ENCODE data around the gene SLC27A3. TPM values are rescaled to one million over a fixed set of nuclear protein-coding genes. Genes with fewer than 3 reads are reported as not detected.

The SLC27A3 gene
- total RNA-seq, 1 experiment from 2014 or later = 14.4 TPM

- H3K9me3 ChIP-seq (ENCODE audit: insufficient read depth, low read depth) = no peaks in the 10 kb centered on the region
- peaks cover 23% of the 10 kb centered on the region; the same call in 1 of the 2 replicates for H3F3A ChIP-seq (ENCODE audit: insufficient read depth, low read depth)
- intact Hi-C loops (cut with micrococcal nuclease; ENCODE audit: unreplicated experiment) = loop anchor here (5.0 kb wide), 1 partner anchor 51 kb away; the partner anchor contains the start of gene NPR1
- peak overlapping the region; percentile 84 for H3K27ac ChIP-seq
- no peaks in the 10 kb centered on the region for H3K27me3 ChIP-seq (ENCODE audit: insufficient read depth, low read depth)
- TF ChIP-seq EZH2 (IDR thresholded peaks at IDR 0.05; ENCODE audit: low read depth) = no peak
- TF ChIP-seq CTCF (conservative IDR thresholded peaks at IDR 0.05) = 0 out of 2 replicates have a peak, but pooled peaks have one; percentile 1
- H3K4me1 ChIP-seq (replicated peaks; ENCODE audit: insufficient read depth) = peaks cover 21% of the 10 kb centered on the region
- H4K20me1 ChIP-seq (ENCODE audit: insufficient read depth) = no peaks in the 10 kb centered on the region
- BruUV-seq (replicated peaks) = TSS peak; percentile 81
- peaks cover 40% of the 10 kb centered on the region for H3K79me2 ChIP-seq (ENCODE audit: low read depth)
- peak overlapping the region; percentile 94 for H3K4me3 ChIP-seq
- DNase-seq = peak; percentile 17 to 52
- peak overlapping the region; percentile 82 for H2AFZ ChIP-seq
- H3K36me3 ChIP-seq (ENCODE audit: low read depth) = no peaks in the 10 kb centered on the region
- ChIA-PET CTCF (interaction anchor here (0.5 kb wide), 1 partner anchor 22 kb away, joined by 4 read pairs; no protein-coding TSS in a partner anchor), POLR2A (ENCODE audit: unreplicated experiment) (interaction anchor here (1.6 kb wide), 1 partner anchor 19 kb away, joined by 8 read pairs; no protein-coding TSS in a partner anchor)
- H3K4me2 ChIP-seq = peak overlapping the region; percentile 98
- no peaks in the 10 kb centered on the region for H3K9me2 ChIP-seq (ENCODE audit: insufficient read depth)
Measured at GRCh38 chr1:153728305-153729066, 46.7 kb upstream of the SLC27A3 start.

GRCh38 chr1:153730468-153730988, 44.7 kb upstream of the SLC27A3 start:
- Histone ChIP-seq H3K27me3 (ENCODE audit: insufficient read depth, low read depth) (no peaks in the 10 kb centered on the region), H3F3A (ENCODE audit: insufficient read depth, low read depth) (peaks cover 23% of the 10 kb centered on the region; the same call in 1 of the 2 replicates), H3K79me2 (ENCODE audit: low read depth) (peaks cover 50% of the 10 kb centered on the region), H2AFZ (no peak overlapping the region), H3K36me3 (ENCODE audit: low read depth) (no peaks in the 10 kb centered on the region), H3K9me2 (ENCODE audit: insufficient read depth) (no peaks in the 10 kb centered on the region), H3K4me2 (peak overlapping the region; percentile 98; the same call in 1 of the 2 replicates), H3K4me3 (no peak overlapping the region), H3K9me3 (ENCODE audit: insufficient read depth, low read depth) (no peaks in the 10 kb centered on the region), H3K4me1 (replicated peaks; ENCODE audit: insufficient read depth) (peaks cover 21% of the 10 kb centered on the region), H3K27ac (no peak overlapping the region), H4K20me1 (ENCODE audit: insufficient read depth) (no peaks in the 10 kb centered on the region)
- intact Hi-C loops (cut with micrococcal nuclease; ENCODE audit: unreplicated experiment) = no loop called here
- DNase-seq = no peak
- ChIA-PET CTCF (no interaction called here), POLR2A (ENCODE audit: unreplicated experiment) (interaction anchor here (0.6 kb wide), 1 partner anchor 441 kb away, joined by 7 read pairs; no protein-coding TSS in a partner anchor)
- no TSS peak for BruUV-seq (replicated peaks)
- TF ChIP-seq EZH2 (IDR thresholded peaks at IDR 0.05; ENCODE audit: low read depth) = no peak
- TF ChIP-seq CTCF (conservative IDR thresholded peaks at IDR 0.05) = no peak

GRCh38 chr1:153733970-153734369, 41.2 kb upstream of the SLC27A3 start:
- Histone ChIP-seq H3K9me2 (ENCODE audit: insufficient read depth) (no peaks in the 10 kb centered on the region), H3K4me3 (no peak overlapping the region), H3K36me3 (ENCODE audit: low read depth) (0 out of 2 replicates have a peak, but pooled peaks cover 3% of the 10 kb centered on the region), H4K20me1 (ENCODE audit: insufficient read depth) (no peaks in the 10 kb centered on the region), H3K4me2 (no peak overlapping the region), H3K27me3 (ENCODE audit: insufficient read depth, low read depth) (no peaks in the 10 kb centered on the region), H3K79me2 (ENCODE audit: low read depth) (peaks cover 41% of the 10 kb centered on the region), H3K9me3 (ENCODE audit: insufficient read depth, low read depth) (no peaks in the 10 kb centered on the region), H3K27ac (no peak overlapping the region), H3F3A (ENCODE audit: insufficient read depth, low read depth) (peaks cover 31% of the 10 kb centered on the region; the same call in 1 of the 2 replicates), H2AFZ (no peak overlapping the region), H3K4me1 (replicated peaks; ENCODE audit: insufficient read depth) (peaks cover 12% of the 10 kb centered on the region)
- intact Hi-C loops (cut with micrococcal nuclease; ENCODE audit: unreplicated experiment) = no loop called here
- CTCF ChIA-PET = no interaction called here
- no peak for DNase-seq
- POLR2A ChIA-PET (ENCODE audit: unreplicated experiment) = interaction anchor here (0.6 kb wide), 1 partner anchor 146 kb away, joined by 3 read pairs; no protein-coding TSS in a partner anchor
- BruUV-seq (replicated peaks) = no TSS peak
- TF ChIP-seq CTCF (conservative IDR thresholded peaks at IDR 0.05) = no peak
- TF ChIP-seq EZH2 (IDR thresholded peaks at IDR 0.05; ENCODE audit: low read depth) = no peak
